GM21390 (cell line): ENCODE data around the gene PRR20E.
"Not testable (repeated sequence)": the region's sequence is repeated elsewhere in the genome, so short reads cannot be mapped to it uniquely, and the experiment has no call there.

Source experiments
- ATAC-seq: cut with Tn5 transposase; IDR thresholded peaks from one replicate; pipeline ENCODE4 v1.9.1; 2021; ENCODE audit not compliant: unreplicated experiment

PRR20E gene

GRCh38 chr13:57166897-57167296 lies at the start of gene PRR20E:
Gene PRR20E, plus strand, starts transcription at chr13:57167197. Its CDS starts 387 bp downstream, at chr13:57167584.
- ATAC-seq = not testable (repeated sequence)

GRCh38 chr13:57123681-57124080 lies 43.3 kb upstream of the PRR20E start:
- ATAC-seq = no peak

- ATAC-seq = no peak
Observed at GRCh38 chr13:57128909-57129308, 38.1 kb upstream of the PRR20E start.

- ATAC-seq = no peak
Observed at GRCh38 chr13:57136093-57136492, 30.9 kb upstream of the PRR20E start.

- ATAC-seq = no peak
Observed at GRCh38 chr13:57137585-57137984, 29.4 kb upstream of the PRR20E start.

- no peak for ATAC-seq
Observed at GRCh38 chr13:57138988-57139387, 28.0 kb upstream of the PRR20E start.

- ATAC-seq = not testable (repeated sequence)
Observed at GRCh38 chr13:57139781-57140180, 27.2 kb upstream of the PRR20E start.

- ATAC-seq = not testable (repeated sequence)
Observed at GRCh38 chr13:57140235-57140968, 26.6 kb upstream of the PRR20E start, which contains the start of gene PRR20A. Gene PRR20A, plus strand, starts transcription at chr13:57140918. Its CDS starts 387 bp downstream, at chr13:57141305.

- not testable (repeated sequence) for ATAC-seq
Observed at GRCh38 chr13:57147188-57147587, 19.8 kb upstream of the PRR20E start, which contains the start of gene PRR20B. Gene PRR20B, plus strand, starts transcription at chr13:57147488. Its CDS starts 387 bp downstream, at chr13:57147875.

- not testable (repeated sequence) for ATAC-seq
Observed at GRCh38 chr13:57148106-57148505, 18.9 kb upstream of the PRR20E start.

- ATAC-seq = not testable (repeated sequence)
Observed at GRCh38 chr13:57153761-57154160, 13.2 kb upstream of the PRR20E start, which contains the start of gene PRR20C. Gene PRR20C, plus strand, starts transcription at chr13:57154061. Its CDS starts 387 bp downstream, at chr13:57154448.

GRCh38 chr13:57160332-57160731 lies 6.7 kb upstream of the PRR20E start, which contains the start of gene PRR20D:
Gene PRR20D, plus strand, starts transcription at chr13:57160632. Its CDS starts 387 bp downstream, at chr13:57161019.
- not testable (repeated sequence) for ATAC-seq

GRCh38 chr13:57191667-57192066 lies 24.7 kb downstream of the PRR20E start:
- no peak for ATAC-seq

GRCh38 chr13:57212989-57213388 lies 46.0 kb downstream of the PRR20E start:
- ATAC-seq = no peak
